GM21529 (cell line): ENCODE results near the gene IL32.
"Not testable (repeated sequence)": the region's sequence is repeated elsewhere in the genome, so short reads cannot be mapped to it uniquely, and the experiment has no call there.

Experiments
- ATAC-seq: cut with Tn5 transposase; IDR thresholded peaks from one replicate; pipeline ENCODE4 v1.9.1; 2021; ENCODE audit not compliant: unreplicated experiment

Gene IL32

DNA sequence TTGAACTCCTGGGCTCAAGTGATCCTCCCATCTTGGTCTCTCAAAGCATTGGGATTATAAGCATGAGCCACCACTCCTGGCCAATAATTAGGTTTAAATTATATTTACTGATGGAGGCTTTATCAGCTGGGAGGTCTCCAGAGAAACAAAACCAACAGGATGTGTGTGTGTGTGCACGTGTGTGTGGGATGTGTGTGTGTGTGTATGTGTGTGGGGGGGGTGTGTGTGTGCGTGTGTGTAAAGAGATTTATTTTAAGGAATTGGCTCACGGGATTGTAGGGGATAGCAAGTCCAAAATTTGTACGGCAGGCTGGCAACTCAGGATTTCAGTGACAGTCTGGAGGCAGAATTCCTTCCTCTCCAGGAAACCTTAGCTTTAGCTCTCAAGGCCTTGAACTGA lies 14.4 kb upstream of the IL32 start:
- ATAC-seq = no peak

DNA sequence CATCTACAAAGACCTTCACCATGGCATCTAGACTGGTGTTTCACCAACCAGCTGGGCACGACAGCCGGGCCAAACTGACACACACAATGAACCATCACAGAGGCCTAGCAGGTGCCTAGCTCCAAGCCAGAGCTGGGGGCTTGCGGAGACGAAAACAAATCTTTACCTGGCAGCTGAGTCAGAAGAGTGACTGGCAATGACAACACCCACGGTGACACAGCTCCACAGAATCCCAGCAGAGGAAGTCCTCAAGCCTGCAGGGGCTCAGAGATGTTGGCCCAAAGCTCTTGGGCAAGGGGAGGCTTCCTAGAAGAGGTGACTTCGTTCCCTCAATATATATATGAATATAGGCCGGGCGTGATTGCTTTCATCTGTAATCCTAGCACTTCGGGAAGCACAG lies 13.9 kb upstream of the IL32 start:
- ATAC-seq = no peak

DNA sequence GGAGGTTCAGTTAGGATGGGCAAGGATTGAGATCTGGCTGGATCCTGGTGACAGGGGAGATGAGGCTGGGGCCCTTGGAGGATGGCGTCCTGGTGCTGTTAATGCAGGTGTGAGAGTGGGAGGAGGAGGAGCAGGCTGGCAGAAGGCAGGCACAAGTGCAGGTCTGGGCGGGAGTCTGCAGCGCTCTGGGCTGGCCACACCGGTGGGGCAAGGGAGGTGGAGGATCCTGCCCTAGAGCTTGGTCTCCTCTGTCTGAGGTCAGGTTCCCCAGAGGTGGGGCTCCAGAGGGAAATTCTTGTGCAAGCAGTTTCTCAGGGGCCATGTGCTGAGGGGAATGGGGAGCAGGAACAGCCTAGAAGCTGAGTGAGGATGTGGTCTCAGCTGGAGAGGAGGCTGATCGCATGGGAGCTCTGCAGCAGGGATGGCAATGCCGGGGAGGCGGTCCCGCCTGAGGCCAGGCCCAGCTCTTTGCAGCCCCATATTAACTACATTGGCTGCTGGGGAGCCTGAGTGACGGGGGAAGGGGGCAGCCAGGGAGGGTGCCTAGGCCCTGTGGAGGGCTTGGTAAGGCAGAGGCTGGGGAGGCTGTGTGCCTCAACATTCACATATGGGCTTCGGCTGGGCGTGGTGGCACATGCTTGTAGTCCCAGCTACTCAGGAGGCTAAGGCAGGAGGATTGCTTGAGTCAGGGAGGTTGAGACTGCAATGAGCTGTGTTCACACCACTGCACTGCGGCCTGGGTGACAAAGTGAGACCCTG lies 12.7 kb upstream of the IL32 start:
- not testable (repeated sequence) for ATAC-seq

GRCh38 chr16:3053330-3053710 lies 12.1 kb upstream of the IL32 start:
- ATAC-seq = not testable (repeated sequence)

DNA sequence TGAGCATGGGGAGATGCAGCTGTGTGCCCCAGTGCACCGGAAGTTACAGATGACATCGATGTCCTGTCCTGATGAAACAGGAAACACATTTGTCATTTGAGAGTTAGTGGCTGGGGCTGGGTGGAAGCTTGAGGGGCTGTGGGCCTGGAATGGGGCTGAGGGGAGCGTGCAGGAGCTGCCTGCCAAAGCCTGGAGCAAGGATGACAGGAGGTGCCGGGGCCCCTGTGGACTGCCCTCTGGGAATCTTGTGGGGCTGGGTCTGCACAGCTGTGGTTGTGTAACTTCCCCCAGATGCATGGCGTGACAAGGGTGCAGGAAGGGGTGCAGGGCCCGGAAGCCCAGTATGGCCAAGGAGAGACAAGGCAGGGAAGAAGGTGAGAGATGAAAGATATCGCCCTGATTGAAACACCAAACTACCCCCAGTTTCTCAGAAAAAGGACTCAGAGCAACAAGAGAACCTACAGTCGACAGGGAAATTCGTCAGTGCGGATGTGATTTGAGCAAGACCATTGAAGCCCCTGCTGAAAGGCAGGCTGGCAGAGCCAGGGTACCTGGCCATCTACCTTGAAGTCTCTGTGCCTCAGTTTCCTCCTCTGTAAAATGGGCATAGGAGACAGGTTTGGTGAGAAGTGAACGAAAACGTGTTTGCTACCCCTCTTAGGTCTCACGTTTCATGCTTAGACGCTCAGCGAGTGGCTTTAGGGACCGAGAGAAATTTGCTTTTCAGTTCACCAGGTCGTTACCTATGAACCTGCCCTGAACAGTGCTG lies 10.3 kb upstream of the IL32 start:
- no peak for ATAC-seq

DNA sequence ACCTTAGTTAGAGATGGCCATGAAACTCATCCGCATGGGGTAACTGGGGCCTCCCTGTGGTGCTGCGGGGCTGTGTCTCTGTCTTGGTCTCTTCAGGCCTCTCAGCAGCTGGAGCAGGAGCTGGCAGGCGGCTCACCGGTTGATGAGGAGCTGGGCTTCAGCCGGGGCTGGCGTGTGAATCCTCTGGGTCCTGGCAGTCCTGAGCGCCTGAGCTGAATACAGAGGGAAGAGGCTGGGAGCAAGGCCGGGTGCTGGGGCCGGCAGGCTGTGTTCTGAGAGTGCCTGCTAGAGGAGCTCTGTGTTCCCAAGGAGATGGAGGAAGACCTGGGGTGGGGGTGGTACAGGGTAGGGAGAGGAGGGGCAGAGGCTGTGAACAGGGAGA lies 9.7 kb upstream of the IL32 start:
- ATAC-seq = not testable (repeated sequence)

DNA sequence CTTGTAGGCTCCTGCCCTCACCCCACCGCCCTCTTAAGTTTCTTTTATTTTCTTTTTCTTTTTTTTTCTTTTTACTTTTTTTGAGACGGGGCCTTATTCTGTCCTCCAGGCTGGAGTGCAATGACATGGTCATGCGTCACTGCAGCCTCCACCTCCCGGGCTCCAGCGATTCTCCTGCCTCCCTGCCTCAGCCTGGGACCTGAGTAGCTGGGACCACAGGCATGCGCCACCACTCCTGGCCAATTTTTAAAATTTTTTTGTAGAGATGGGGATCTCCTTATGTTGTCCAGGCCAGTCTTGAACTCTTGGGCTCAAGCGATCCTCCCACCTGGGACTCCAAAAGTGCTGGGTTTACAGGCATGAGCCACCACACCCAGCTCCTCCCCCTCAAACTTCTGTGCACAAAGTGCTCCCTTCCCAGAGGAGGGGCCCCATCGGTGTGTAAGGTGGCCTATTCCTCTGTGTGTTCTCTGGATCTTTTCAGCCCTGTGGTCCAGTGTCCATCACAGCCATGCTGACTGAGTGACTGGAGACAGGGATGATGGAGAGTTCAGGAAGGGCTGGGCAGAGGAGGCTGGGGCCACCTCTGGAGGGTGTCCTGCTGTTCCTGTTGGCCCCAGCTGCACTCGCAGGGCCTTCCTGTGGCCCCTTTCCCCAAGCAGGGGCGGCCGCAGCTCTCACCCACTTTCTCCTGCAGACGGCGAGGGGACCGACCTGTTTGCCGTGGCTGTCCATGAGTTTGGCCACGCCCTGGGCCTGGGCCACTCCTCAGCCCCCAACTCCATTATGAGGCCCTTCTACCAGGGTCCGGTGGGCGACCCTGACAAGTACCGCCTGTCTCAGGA lies 8.9 kb upstream of the IL32 start:
- no peak for ATAC-seq

GRCh38 chr16:3057181-3058138 lies 8.0 kb upstream of the IL32 start:
- no peak for ATAC-seq

DNA sequence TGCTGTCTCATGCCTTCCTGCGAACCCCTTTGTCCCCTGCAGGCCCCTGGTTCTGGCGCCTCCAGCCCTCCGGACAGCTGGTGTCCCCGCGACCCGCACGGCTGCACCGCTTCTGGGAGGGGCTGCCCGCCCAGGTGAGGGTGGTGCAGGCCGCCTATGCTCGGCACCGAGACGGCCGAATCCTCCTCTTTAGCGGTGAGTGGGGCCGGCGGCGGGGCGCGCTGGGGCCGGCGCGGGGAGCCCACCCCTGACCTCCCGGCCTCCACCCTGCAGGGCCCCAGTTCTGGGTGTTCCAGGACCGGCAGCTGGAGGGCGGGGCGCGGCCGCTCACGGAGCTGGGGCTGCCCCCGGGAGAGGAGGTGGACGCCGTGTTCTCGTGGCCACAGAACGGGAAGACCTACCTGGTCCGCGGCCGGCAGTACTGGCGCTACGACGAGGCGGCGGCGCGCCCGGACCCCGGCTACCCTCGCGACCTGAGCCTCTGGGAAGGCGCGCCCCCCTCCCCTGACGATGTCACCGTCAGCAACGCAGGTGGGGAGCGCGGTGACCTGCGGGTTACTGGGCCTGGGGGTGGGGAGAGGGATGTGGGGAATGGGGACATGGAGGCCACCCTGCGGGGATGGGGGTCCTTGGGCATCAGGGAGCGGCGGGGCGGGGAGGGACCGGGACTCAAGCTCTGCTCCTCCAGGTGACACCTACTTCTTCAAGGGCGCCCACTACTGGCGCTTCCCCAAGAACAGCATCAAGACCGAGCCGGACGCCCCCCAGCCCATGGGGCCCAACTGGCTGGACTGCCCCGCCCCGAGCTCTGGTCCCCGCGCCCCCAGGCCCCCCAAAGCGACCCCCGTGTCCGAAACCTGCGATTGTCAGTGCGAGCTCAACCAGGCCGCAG lies 7.1 kb upstream of the IL32 start:
- ATAC-seq = no peak

DNA sequence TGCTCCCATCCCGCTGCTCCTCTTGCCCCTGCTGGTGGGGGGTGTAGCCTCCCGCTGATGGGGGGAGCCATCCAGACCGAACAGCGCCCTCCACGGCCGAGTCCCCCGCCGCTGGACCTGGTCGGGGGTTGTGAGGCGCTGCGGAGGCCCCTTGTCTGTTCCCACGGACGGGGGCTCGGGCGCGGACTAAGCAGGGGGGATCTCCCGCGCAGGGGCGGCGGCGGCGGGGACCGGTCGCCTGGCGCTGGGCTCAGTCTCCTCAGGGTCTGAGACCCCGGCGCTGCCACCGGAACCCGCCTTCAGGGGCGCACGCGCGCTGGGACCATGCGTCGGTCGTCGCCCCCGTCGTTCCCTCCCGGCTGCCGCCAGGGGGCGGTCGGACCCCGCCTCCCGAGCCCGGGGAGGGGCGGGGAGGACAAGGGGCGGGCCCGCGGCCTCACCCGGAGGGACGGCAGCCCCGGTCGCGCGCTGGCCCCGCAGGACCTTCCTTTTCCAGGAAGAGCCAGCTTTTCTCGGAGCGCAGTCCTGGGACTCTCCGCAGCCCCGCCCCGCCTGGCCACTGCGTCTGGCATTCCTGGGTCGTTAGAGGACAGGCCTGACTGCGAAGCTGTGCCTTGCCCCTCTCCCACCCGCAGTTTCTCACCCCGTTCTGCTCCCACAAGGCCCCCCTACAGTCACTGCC lies 6.3 kb upstream of the IL32 start:
- peak; percentile 79 for ATAC-seq

GRCh38 chr16:3059723-3060242 lies 5.7 kb upstream of the IL32 start:
- ATAC-seq = no peak

- ATAC-seq = no peak
These were observed 4.9 kb upstream of the IL32 start for GRCh38 chr16:3060339-3061127.

DNA sequence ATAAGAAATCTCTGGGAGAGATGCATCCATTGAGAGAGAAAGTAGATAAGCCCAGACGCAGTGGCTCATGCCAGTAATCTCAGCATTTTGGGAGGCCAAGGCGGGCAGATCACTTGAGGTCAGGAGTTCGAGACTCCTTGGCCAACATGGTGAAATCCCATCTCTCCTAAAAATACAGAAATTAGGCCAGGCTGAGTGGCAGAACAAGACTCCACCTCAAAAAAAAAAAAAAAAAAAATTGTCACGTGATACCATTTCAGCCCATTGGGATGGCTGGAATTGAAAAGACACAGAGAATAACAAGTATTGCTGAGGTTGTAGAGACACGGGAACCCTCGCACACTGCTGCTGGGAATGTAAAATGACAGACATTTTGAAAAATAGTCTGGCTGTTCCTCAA lies 2.9 kb upstream of the IL32 start:
- ATAC-seq = no peak

GRCh38 chr16:3063625-3064386 lies 1.6 kb upstream of the IL32 start:
- no peak for ATAC-seq

DNA sequence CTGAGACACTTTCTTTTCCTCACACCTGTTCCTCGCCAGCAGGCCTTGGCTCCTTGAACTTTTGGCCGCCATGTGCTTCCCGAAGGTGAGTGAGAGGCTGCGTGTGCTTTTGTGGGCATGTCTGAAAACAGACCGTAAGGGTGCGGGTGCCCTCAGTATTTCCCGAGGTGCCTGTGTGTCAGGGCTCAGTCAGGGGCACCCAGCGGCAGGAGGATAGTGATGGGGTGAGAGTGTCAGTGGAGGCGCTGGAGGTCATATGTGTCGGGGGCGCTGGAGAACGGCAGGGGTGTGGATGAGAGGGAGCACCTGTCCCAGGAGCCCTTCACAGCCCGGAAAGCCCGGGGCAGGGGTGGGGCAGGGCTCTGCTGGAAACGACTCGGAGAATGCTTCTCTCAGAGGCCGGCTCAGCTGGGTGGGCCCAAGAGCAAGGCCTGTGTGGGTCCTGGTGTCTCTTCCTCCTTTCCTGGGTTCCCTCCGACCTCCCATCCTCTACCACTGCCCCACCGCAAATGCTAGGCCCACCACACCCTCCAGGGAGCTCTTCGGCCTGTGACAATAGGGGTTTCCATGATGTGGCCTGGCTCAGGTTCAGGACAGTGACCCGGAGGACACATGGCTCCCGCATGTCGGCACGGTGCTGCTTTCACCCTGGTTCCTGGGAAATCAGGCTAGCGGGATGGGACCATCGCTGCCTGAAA lies 451 bp downstream of the IL32 start:
- no peak for ATAC-seq

- ATAC-seq = no peak
These were observed 954 bp downstream of the IL32 start for GRCh38 chr16:3066440-3066748.

GRCh38 chr16:3068487-3068886 lies 3.0 kb downstream of the IL32 start:
- no peak for ATAC-seq
